H1 (cell line): ENCODE data around the gene EOGT. TPM values are rescaled to one million over a fixed set of nuclear protein-coding genes. Genes with fewer than 3 reads are reported as not detected.

Experiments
- BACH1 ChIP-seq: IDR thresholded peaks from 2 replicates; pipeline ENCODE4 v1.6.1; 2012; ENCODE audit warnings: low read length, improper control_type of control experiment
- CEBPB ChIP-seq: IDR thresholded peaks from 2 replicates; pipeline ENCODE4 v1.6.1; 2012; ENCODE audit warnings: low read depth, low read length
- HDAC2 ChIP-seq, 2 experiments: fragments of 300-600 bp in 1 of 2; sonication (generic) in 1 of 2; IDR thresholded peaks; 2 replicates each; pipeline ENCODE4 v1.6.1; 2011 to 2012; ENCODE audit warnings: low read depth in 2 of 2, low read length in 2 of 2, mild to moderate bottlenecking in 2 of 2, moderate library complexity in 2 of 2, borderline replicate concordance in 1 of 2, inconsistent platforms in 1 of 2
- KDM4A ChIP-seq: IDR thresholded peaks from one replicate; pipeline ENCODE4 v1.7.1; 2012; ENCODE audit warnings: low read depth, mild to moderate bottlenecking, moderate library complexity, low read length, inconsistent platforms; ENCODE audit not compliant: severe bottlenecking
- SIX5 ChIP-seq: IDR thresholded peaks from 2 replicates; pipeline ENCODE4 v1.6.1; 2011; ENCODE audit warnings: mild to moderate bottlenecking, low read depth, low read length
- SUZ12 ChIP-seq: fragments of 200-600 bp; sonication (generic); IDR thresholded peaks from 2 replicates; pipeline ENCODE4 v1.6.1; 2012; ENCODE audit warnings: mild to moderate bottlenecking, inconsistent platforms, low read length, moderate library complexity, mixed read lengths
- TCF12 ChIP-seq: IDR thresholded peaks from 2 replicates; pipeline ENCODE4 v1.6.1; 2011; ENCODE audit warnings: low read depth, mild to moderate bottlenecking, low read length
- polyA plus RNA-seq, 7 experiments: library from polyadenylated mRNA; depleted of rRNA in 3 of 7; stranded (reverse) in 5 of 7; unstranded in 2 of 7; fragments of >200 nt in 5 of 7; fragments of 200-250 nt in 2 of 7; gene quantifications; 1 replicate in 5 of 7; 2 replicates in 1 of 7; 4 replicates in 1 of 7; pipeline versions ENCODE4 v1.2.1 to v1.2.3, GENCODE V29; 2011 to 2013; ENCODE audit warnings: missing spikeins in 2 of 7, mixed read lengths in 2 of 7
- total RNA-seq: library from RNA; stranded (reverse); fragmentation: NEBNext Ultra II Directional; extraction: Animal tissue kit (Norgen Biotek cat#: 25700); gene quantifications from 2 replicates; pipeline ENCODE4 v1.2.1, GENCODE V29; 2021

The EOGT gene
- total and polyA plus RNA-seq, 2 of the 8 experiments (the other 6 are each of a cell fraction or from before 2014, with no cell fraction given), result 6.7 to 20.7 TPM

DNA sequence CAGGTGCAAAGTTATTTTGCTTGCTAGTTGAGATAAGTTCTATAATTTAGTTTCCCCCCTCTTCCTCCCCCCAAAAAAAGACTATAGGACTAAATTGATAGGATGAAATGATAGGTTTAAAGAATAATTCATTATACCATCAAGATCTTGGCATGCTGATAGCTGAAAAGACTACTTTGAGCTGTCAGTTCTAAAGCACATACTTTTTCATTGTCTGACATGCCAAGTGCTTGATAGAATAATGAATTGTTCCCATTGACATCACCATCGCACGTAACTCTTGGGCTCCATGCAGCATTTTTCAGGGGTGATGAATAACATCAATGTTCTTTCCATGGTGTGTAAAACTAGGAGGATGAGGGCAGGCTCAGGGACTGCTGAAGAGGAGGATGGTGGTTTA lies 48.8 kb downstream of the EOGT start (continued):
- TF ChIP-seq SIX5 (no peak), SUZ12 (no peak), BACH1 (no peak), KDM4A (no peak), CEBPB (no peak), HDAC2 (IDR thresholded peaks at IDR 0.05; ENCODE audit: borderline replicate concordance in 1 of 2, low read depth in 2 of 2, low read length in 2 of 2) (no peak), TCF12 (no peak)
- TF ChIP-seq, all 59 proteins: peak for 0
